Measurements from ENCODE around the gene PKHD1. TPM values are rescaled to one million over a fixed set of nuclear protein-coding genes. Genes with fewer than 3 reads are reported as not detected.

The PKHD1 gene
- total and polyA plus RNA-seq, 11 donors: 0.02 to 0.04 TPM; not detected in 9

- H3K4me1 ChIP-seq: no peaks in the 10 kb centered on the region
- intact Hi-C loops (cut with DNase I): no loop called here
- DNase-seq: no peak
These were observed 281.9 kb downstream of the PKHD1 start for GRCh38 chr6:51805517-51805916.

GRCh38 chr6:51800603-51801002, 286.8 kb downstream of the PKHD1 start:
- Histone ChIP-seq H3K9me3 (peaks cover 0 to 17% (median 8%) of the 10 kb centered on the region in 12 donors), H3K36me3 (no peaks in the 10 kb centered on the region), H3K27me3 (no peaks in the 10 kb centered on the region), H3K4me1 (no peaks in the 10 kb centered on the region), H3K27ac (no peak overlapping the region), H3K4me3 (no peak overlapping the region)
- TF ChIP-seq POLR2A (IDR thresholded peaks at IDR 0.05) (no peak), CTCF (IDR thresholded peaks at IDR 0.05) (no peak)
- intact Hi-C loops (cut with DNase I): no loop called here
- no peak for DNase-seq
- no peak for ATAC-seq

More at GRCh38 chr6:51805517-51805916, 281.9 kb downstream of the PKHD1 start:
- H3K4me3 ChIP-seq: no peak overlapping the region
- peaks cover 0 to 10% (median 0%) of the 10 kb centered on the region in 12 donors for H3K9me3 ChIP-seq
- ATAC-seq: no peak
- no peaks in the 10 kb centered on the region for H3K36me3 ChIP-seq
- no peak for TF ChIP-seq POLR2A (IDR thresholded peaks at IDR 0.05)
- no peak for TF ChIP-seq CTCF (IDR thresholded peaks at IDR 0.05)
- 57 to 69% (median 60%) methylated on average over 1 of the region's 1 CpG for WGBS, 4 donors
- no peaks in the 10 kb centered on the region for H3K27me3 ChIP-seq
- H3K27ac ChIP-seq: no peak overlapping the region

- H3K27me3 ChIP-seq: no peaks in the 10 kb centered on the region
- H3K4me3 ChIP-seq: no peak overlapping the region
- no peak overlapping the region for H3K27ac ChIP-seq
- H3K9me3 ChIP-seq: peaks cover 0 to 17% (median 9%) of the 10 kb centered on the region in 12 donors
- H3K36me3 ChIP-seq: no peaks in the 10 kb centered on the region
- 82 to 90% (median 87%) methylated on average over 3 of the region's 3 CpGs for WGBS, 4 donors
- H3K4me1 ChIP-seq: no peaks in the 10 kb centered on the region
- intact Hi-C loops (cut with DNase I): no loop called here
- TF ChIP-seq CTCF (IDR thresholded peaks at IDR 0.05) (no peak), POLR2A (IDR thresholded peaks at IDR 0.05) (no peak)
- ATAC-seq: no peak
- DNase-seq: no peak
These were observed 294.0 kb downstream of the PKHD1 start for GRCh38 chr6:51793393-51793792.

GRCh38 chr6:51792273-51793030, 295.0 kb downstream of the PKHD1 start:
- Histone ChIP-seq H3K4me1 (no peaks in the 10 kb centered on the region), H3K9me3 (peaks cover 0 to 17% (median 4%) of the 10 kb centered on the region in 12 donors), H3K36me3 (no peaks in the 10 kb centered on the region), H3K4me3 (no peak overlapping the region), H3K27me3 (no peaks in the 10 kb centered on the region), H3K27ac (no peak overlapping the region)
- intact Hi-C loops (cut with DNase I): no loop called here
- DNase-seq: no peak
- TF ChIP-seq POLR2A (IDR thresholded peaks at IDR 0.05): no peak
- TF ChIP-seq CTCF (IDR thresholded peaks at IDR 0.05): no peak
- ATAC-seq: no peak
- whole genome bisulfite sequencing, 4 donors: 45 to 60% (median 54%) methylated on average over 1 of the region's 1 CpG

All from heart left ventricle (tissue), 16 donors.